GM18868 (cell line): ENCODE results near the gene DALRD3.

Experiments used
- ATAC-seq: cut with Tn5 transposase; IDR thresholded peaks from one replicate; pipeline ENCODE4 v1.9.1; 2021; ENCODE audit warnings: mild to moderate bottlenecking, moderate library complexity; ENCODE audit not compliant: unreplicated experiment

Gene DALRD3, protein sequence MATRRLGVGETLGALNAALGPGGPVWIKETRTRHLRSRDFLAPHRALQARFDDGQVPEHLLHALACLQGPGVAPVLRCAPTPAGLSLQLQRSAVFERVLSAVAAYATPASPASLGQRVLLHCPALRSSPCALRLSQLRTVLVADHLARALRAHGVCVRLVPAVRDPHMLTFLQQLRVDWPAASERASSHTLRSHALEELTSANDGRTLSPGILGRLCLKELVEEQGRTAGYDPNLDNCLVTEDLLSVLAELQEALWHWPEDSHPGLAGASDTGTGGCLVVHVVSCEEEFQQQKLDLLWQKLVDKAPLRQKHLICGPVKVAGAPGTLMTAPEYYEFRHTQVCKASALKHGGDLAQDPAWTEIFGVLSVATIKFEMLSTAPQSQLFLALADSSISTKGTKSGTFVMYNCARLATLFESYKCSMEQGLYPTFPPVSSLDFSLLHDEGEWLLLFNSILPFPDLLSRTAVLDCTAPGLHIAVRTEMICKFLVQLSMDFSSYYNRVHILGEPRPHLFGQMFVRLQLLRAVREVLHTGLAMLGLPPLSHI

DNA sequence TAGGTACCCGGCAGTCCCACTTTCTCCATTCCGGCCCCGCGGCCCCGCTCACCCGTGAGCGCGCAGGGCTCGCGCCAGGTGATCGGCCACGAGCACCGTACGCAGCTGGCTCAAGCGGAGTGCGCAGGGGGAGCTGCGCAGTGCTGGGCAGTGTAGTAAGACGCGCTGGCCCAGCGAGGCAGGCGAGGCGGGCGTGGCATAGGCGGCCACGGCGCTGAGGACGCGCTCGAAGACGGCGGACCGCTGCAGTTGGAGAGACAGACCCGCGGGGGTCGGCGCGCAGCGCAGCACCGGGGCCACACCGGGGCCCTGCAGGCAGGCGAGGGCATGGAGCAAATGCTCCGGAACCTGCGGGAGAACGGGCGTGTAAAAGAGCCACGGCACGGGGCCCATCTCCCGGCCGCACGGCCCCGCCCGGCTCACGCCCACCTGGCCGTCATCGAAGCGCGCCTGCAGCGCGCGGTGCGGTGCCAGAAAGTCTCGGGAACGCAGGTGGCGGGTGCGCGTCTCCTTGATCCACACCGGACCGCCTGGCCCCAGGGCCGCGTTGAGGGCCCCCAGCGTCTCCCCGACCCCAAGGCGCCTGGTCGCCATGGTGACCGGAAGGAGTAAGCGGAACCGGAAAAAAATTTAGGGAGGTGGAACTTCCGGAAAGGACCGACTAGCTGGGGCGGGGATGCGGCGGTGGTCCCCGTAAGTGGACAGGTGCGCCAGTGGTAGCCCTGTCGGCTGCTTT is at the start of gene DALRD3:
Gene DALRD3 (minus strand): TSS at position 610 of the 736 bp plus-strand sequence. CDS start 16 bp downstream, at position 594.
- no peak for ATAC-seq

DNA sequence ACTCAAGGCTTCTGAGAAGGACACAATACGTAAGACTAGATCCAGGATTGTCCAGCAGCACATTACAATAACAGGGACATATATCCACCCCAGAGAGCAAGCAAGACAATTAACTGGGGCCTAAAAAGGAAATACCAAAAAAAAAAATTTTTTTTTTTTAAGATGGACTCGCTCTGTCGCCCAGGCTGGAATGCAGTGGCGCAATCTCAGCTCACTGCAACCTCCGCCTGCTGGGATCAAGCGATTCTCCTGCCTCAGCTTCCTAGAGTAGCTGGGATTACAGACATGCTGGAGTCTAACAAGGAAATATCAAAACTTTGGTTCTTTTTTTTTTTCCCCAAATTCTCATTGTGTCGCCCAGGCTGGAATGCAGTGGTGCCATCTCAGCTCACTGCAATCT is 39.6 kb upstream of the DALRD3 start:
- ATAC-seq = no peak

DNA sequence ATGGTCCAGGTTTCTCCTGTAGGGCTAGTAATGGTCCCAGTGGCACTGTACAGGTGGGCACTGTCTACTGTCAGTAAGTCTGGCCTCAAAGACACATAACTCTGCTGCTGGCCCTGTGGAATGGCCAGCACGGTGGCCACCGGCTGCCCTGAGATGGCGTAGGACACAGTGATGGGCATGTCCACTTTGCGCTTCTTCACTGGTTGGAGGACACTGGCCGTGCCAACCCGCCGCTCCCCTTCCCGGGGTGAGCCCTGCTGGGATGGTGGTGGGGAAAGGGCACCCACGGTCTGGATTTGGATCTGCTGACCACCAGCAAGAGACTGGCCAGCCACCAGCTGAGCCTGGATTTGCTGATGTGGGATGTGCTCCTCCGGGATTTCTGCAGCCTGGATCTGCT is 38.9 kb upstream of the DALRD3 start:
- ATAC-seq = no peak

DNA sequence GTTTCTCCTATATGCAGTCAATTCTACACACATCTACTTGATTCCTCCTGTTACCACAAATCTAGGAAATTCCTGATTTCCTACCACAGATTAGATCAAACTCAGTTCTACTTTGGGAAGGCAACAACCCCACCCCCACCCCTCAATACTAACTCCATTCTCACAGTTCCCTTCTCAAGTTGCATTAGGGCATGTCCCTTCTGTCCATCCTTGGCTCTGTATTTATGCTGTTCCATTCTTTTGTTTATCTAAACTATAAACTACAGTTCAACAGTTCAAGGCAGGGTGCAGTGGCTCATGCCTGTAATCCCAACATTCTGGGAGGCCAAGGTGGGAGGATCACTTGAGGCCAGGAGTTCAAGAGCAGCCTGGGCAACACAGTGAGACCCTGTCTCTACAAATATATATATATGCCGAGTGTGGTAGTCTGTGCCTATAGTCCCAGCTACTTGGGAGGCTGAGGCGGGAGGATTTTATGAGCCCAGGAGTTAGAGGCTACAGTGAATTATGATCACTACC is 36.0 kb upstream of the DALRD3 start:
- no peak for ATAC-seq

DNA sequence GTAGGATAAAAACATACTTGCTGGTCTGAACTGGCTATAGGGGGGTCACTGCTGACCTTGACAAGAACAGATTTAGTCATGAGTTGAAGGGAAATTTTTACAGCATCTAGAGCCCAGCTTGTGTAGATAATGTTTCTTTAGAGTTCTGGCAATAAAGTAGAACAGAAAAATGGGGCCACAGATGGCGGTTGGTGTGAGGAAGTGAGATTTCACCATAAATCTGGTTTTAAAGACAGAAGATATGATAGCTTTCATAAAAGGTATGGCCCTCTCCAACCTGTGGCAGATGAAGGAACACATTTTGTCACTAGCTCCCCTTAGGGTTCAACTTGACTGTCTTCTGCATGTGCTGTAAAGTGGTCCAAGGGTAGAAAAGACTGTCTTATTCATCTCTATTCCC is 35.2 kb upstream of the DALRD3 start:
- ATAC-seq = no peak

DNA sequence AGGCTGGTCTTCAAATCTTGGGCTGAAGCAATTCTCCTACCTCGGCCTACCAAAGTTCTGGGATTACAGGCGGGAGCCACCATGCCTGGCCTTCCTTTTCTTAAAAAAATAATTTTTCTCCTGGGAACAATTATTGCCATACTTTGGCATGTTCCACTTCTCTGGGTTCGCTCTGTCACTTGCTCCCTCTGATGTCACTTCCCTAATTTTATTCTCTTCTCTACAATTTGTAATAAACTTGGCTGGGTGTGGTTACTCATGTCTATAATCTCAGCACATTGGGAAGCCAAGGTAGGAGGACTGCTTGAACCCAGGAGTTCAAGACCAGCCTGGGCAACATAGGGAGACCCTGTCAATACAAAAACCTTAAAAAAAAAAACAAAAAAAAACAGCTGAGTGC is 16.9 kb upstream of the DALRD3 start:
- no peak for ATAC-seq

DNA sequence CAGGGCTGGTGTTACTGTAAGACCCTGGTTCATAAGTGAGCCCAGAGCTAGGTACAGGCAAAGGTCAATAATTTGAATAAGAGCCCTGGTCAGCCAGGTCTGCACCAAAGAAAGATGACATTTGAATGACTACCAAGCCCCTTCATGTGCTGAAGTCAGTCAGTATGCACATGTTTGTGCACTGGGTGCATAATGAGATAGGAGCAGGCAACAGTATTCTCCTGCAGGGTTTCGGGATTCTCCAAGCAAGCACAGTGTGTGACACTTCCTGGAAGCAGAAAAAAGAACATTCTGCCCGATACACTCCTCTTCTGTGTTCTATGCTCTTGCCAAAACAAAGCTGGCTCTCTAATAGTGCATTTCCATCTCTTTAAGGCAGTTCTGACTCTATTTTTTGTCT is 16.3 kb upstream of the DALRD3 start:
- ATAC-seq = no peak

DNA sequence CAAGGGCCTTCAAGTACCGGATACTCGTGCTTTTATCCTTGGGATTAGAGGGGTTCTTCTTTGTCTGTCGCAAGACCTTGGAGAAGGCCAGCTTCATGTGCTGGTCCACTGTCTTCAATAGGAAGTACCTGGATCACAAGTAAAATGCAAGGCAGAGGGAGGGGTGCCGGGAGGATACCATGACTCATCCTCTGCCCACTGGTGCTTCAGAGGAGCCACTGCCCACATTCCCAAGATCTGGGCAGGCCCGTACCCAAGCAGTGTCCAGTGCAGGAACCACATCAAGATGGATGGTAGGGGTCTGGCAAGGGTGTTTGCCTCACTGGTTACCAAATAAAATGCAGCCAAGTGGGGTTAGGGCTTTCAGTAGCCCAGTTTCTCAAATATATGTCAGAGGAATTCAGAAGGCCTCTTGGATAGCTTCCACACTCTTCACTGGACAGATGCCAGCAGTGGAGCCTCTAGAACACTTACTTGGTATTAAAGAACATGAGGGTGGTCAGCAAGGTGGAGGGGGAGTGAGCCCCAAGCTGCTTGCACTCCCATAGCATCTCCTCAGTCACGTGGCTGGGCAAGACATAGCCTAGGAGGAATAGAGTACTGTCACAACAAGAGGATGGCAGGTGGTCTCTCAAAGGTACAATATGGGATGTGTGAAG is 14.4 kb upstream of the DALRD3 start:
- no peak for ATAC-seq

DNA sequence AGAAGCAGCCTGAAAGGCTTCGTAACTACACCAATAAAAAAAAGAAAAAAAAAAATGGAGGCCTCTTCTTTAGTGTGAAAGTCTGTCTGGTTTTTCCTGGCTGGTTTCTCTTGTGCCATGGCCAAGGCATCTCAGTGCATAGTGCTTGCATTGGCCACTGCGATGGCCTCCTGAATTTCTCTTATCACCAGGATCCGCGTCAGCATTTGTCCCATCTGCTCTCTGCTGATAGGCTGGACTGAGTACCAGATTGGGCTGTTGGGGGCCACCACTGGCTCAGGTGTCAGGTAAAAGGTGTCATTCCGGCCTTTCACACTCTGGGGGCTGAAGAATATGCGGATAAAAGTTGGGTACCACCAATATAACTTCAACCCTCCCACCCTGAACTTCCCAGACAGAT is 11.9 kb upstream of the DALRD3 start:
- no peak for ATAC-seq

DNA sequence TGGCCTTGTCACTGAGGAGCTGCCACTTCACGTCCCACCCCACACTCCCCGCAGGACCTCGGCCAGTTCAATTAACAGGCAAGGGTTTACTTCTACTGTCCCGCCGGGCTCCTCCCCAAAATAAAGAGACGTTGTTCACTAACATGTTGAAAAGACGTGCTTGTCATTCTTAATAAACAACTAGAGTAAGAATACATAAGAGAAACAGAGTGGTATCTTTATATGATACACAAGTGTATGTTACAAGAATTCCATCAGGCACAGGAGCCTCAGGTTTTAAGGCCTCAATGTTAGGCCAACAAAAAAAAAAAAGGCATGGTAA is 11.1 kb upstream of the DALRD3 start:
- ATAC-seq = no peak

DNA sequence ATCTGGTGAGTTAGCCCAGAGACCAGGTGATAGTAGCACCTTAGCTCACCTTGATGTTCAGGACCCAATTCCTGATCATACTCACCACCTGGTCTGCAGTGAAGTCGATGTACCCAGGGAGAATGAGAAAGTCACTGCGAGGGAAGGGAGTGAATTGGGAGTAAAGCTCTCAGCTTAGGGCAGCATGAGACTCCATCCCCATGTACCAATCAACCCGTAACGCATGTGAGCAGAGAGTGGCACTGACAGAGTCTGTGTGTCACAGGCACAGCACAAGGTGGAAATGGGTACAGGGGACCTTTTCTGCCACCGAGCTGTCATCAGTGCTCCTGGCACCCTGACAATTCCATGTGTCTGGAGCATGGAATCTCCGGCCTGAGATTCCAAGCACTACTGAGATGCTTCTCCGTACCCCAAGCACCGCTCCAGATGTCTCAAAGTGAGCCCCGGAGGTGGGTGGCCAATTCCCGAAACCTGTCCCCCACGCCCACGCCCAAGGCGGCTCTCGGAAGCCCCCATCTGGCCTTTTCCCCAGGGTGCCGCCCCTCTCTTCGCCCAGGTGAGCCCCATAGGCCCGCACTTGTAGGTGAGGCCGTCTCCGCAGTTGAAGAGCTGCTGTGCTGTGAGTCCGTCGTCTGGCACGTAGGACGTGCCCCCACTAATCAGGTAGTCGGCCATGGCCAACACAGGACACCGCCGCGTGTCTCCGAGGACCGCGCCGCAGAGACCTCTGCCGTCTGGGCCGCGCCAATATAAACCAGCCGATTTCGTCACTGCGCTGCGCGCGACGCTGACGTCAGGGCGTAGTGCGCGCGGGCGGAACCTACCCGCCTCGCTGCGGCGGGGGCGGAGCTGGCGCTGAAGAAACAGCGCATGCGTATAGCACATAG is 10.5 kb upstream of the DALRD3 start, which contains the start of gene IMPDH2:
Gene IMPDH2 (minus strand): TSS at position 726 of the 890 bp plus-strand sequence. CDS start 48 bp downstream, at position 678.
- peak; percentile 78 for ATAC-seq

DNA sequence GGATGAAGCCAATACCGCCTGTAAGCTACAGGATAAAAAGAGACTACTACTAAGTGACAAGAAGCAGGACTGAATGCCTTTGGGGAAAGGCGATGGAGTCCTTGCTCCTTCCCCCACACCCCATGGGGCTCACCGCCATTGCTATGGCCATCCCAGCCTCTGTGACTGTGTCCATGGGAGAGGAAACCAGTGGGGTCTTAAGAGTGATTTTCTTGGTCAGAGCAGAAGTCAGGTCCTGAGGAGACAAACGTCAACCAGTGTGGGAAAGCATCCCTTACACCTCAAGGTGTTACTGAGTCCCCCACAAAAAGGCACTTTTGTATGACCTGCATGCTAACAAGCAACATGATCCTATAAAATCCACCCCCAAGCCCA is 9.9 kb upstream of the DALRD3 start:
- ATAC-seq = no peak

DNA sequence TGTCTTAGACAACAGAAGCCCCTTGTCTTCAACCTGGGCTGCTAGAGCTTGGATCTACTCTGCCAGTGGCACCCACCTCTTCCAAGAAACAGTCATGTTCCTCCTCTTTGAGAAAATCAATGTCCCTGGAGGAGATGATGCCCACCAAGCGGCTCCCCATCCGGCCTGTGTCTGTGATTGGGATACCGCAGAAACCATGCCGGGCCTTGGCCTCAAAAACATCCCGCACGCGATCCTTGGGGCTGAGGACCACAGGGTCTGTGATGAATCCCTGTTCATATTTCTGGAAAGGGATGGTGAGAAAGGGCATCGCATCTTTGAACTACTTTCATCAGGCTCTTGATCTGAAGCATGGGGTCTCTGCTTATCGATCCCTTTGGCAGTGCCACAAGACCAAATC is 9.3 kb upstream of the DALRD3 start:
- no peak for ATAC-seq

DNA sequence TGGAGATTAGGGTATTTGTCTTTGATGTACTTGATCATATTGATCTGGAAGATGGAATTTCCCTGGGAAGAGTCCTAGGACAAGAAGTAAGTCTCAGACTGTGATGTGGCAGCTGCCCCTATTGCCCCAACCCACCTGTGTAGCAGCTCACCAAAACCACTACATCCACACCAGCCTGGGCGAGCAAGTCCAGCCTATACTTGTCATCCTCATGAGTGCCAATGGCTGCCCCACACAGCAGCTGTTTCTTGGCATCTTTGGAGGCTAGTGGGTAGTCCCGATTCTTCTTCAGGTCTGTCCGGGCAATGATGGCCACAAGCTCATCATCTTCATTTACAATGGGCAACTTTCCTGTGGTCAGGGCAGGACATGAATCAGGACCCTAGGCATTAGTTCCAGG is 8.2 kb upstream of the DALRD3 start:
- ATAC-seq = no peak

DNA sequence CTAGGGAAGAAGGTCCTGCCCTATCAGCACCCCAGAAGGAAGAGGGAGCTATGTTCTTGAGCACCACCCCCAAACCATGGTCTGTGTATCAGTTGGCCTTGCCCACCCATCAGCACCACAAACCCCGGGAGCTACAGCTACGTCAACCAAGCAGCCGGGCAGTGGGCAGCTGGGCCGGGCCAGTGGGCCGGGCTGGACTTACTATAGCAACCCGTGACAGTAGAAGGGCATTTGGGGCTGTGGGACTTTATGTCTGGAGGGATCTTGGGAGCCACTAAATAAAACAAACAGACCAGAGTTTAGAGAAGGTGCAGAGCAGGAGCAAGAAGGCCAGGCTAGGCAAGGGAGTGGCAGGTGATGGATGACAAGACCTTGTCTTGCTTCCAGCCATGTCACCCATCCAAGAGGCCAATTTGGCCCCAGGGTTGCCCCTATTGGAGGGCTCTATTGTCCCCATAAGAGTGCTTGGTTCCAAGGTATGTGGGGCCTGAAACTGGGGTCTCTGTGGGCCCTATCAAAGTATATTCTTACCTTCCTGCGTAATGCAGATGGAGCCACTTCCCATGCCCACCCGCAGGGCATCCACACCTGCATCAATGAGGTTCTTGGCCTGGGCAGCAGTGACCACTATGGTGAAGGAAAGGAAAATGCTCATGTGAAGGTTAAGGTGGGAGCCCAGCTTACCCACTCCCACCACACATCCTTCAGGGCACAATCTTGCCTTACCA is 7.6 kb upstream of the DALRD3 start:
- no peak for ATAC-seq

DNA sequence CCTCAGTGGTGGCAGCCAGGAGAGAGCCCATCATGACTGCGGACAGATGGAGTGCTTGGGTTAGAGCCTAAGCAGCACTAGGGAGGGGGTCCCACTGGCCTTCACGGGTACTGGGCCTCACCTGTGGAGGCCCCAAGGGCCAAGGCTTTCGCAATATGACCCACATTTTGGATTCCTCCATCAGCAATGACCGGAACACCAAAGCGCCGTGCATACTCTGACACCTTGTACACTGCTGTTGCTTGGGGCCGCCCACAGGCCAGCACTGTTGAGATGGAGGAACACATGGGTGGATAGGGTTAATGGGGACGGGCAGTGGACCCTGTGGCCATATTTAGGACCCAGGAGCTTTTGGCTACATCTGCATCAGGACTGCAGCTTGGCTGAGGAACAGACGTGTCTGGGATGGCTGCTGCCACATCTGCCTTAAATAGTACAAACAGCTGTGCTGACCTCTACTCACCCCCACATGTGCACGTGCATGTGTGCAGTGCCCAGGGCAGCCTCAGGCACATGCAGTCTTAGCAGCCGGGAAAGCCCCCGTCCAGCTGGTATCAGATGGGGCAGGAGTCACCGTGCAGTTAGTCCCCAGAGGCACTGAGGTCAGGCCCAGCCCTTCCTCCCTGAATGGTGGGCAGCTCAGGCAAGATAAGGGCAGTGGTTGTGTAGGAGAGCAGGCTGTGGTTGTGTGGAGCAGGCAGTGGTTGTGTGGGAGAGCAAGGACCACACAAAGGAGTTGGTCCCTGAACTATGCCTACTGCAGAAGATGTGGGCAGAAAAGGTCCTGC is 6.8 kb upstream of the DALRD3 start:
- no peak for ATAC-seq

DNA sequence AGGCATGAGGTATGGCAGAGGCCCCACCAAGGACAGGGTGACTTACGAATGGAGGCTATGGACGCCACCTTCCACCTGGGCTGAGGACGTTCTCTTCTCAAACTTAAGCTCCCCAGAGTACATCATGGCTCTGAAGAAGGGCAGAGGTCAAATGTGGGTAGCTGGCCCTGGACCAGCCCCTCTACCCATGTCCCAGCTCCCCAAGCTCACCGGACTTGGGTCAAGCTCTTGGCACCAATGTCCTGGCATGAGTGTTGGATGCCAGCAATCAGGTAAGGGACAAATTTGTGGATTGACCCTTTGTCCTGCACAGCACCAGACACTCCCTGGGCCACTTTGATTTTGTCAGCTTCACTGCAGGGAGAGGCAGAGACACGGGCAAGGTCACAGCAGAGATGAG is 6.1 kb upstream of the DALRD3 start:
- no peak for ATAC-seq

DNA sequence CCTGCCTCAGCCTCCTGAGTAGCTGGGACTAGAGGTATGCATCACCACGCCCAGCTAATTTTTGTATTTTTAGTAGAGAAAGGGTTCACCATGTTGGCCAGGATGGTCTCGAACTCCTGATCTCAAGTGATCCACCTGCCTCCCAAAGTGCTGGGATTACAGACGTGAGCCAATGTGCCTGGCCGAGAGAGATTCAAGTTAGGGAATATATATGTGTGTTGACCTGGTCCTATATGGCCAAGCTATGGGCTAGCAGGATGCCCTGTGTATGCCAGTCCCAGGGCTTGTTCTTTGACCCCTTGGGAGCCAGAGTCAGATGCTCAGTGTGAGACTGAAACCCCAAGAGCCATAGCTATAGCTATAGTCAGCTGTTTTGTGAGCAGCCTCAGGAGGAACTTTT is 5.4 kb upstream of the DALRD3 start:
- no peak for ATAC-seq

DNA sequence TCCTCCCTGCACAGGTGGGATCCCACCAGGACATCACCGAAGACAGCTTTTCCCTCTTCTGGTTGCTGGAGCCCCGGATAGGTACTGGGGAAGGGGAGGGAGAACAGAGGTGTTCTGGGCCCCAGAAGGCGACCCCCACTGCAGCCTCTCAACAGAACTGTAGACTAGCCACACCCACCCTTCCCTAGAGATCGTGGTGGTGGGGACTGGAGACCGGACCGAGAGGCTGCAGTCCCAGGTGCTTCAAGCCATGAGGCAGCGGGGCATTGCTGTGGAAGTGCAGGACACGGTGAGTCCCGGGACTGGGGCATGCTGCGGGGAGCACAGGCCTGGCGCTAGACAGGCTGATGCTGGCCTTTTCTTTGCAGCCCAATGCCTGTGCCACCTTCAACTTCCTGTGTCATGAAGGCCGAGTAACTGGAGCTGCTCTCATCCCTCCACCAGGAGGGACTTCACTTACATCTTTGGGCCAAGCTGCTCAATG is 4.3 kb upstream of the DALRD3 start:
- no peak for ATAC-seq
